T follicular helper cell (primary cell): ENCODE results near the gene DCUN1D4.
A peak's percentile ranks its signal among the peaks of the same experiment; 100 is the strongest.
"Not testable (repeated sequence)": the region's sequence is repeated elsewhere in the genome, so short reads cannot be mapped to it uniquely, and the experiment has no call there.

Experiments used
- DNase-seq: peaks from one replicate; pipeline ENCODE4 v3.0.0-alpha.2; 2020; ENCODE audit warnings: low read depth

The DCUN1D4 gene

DNA sequence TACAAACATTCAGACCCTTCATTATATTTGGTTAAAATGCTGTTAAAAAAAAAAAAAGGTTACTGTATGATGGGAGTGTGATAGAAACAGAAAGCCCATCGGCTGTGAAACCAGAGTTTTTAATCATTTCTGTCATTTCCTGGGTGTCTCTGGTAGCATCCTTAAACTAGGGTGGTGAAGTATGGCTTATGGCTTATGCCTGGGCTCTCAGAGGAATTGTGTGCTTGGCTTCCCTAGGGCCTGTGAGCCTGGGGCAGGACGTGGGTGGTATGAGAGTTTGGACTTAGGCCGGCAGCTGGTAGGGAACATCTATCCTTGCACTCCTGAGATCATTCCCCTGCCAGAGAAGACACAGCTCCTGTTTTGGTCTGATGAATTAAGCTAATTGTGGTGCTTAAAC, 52.2 kb downstream of the DCUN1D4 start:
- no peak for DNase-seq

DNA sequence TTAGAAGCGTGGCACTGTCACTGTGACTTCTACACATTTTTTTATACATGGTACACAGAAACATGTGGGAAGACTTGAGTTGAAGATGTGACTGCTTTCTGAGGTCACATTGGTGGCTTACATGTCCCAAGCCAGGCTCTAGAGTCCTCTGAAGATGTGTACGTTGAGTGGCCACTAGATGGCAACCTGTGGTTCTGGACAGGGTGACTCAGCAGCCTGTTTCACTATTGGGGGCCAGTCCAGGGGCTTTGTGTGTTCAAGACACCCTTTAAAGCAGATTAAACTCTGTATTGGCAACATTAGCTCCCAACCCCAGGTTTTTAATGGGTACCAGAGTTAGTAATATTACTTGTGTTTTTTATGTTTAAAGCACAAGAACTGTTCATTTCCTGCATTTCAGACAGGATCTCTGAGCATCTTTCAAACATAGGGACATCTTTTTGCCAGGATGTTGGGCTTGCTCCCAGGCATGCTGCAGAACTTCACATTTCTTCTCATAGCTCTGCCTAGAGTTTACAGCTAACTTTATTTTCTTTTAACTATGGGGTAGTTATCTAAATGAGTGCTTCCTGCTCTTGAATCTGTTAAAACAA, 53.0 kb downstream of the DCUN1D4 start:
- DNase-seq, result peak; percentile 10

DNA sequence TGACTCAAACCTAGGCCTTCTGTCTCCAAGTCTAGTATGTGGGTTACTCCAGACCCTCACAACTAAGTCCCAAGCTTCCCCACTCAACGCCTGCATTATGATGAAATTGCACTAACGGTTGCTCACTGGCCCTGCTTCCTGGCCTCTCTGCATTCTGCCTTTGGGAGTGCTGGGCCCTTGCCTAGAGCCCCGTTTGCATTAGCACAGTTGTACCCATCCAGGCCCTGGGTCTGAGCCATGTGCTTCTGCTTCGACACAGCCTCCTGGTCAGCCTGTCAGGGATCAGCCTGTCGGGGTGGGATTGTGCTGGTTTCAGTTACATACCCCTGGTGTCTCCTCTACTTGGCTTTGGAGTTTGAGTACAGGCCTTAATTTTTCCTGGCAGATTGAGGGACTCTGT, 58.4 kb downstream of the DCUN1D4 start:
- no peak for DNase-seq

DNA sequence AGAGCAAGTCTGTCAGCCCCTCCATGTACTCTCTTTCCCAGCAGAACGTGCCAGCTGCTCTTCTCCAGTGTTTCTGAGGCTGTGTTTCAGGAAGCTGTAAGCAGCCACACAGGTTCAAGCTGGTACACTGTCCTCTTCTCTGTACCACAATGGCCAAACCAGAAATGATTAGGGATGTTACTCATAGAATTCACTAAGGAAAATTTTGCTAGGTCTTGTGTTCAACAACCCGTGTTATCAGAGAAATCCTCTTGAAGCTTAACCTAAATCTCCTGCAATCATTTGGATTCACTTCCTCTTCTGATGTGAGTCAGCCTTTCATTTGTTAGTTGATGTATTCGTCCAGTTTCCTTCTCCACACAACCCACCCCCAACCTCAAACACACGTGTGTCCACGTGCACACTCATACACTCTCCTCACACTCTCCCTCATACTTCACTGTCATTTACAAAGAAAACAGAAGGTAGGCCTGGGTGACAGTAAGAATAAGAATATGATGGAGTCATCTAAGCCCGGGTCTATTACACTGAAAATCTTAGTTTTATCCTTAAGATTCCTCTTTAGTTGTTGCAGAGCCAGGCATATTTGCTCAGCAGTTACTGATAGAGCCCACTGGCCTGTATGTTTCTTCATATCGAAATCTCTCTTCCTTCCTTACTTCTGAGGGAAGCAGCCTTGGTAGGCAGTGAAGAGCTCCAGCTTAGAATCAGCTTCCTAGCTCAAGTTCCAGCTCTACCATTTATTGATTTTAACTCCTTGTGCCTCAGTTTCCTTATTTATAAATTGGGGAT, 63.4 kb downstream of the DCUN1D4 start:
- DNase-seq, result no peak

DNA sequence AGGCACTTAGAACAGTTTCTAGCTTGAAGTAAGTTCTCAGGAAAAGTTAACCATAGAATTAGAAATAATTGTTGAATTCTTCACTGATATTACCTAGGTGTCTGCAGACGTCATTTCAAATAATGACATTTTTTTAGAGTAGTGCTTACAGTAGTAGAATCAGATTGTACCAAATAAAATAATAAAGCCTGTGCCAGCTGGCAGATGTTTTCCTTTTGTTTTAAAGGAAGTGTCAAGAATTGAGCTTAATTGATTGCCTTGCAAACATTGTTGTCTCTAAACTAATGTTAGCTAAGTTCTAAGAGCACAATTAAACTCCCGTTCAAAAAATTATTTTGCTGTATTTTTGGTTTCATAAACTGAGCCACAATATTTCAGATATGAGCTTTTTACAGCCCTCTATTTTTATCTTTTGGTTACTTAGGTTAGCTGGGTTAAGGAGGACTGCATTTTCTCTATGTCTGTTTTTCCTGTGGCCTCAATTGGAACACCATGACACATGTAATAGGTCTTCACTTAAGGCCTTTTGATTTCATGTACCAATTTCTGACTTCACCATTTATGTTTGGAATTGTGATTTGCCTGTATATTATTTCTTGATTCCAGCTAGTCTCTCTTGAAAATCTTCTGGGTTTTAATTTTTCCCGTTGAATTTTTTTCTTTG, 64.2 kb downstream of the DCUN1D4 start:
- DNase-seq, result no peak

DNA sequence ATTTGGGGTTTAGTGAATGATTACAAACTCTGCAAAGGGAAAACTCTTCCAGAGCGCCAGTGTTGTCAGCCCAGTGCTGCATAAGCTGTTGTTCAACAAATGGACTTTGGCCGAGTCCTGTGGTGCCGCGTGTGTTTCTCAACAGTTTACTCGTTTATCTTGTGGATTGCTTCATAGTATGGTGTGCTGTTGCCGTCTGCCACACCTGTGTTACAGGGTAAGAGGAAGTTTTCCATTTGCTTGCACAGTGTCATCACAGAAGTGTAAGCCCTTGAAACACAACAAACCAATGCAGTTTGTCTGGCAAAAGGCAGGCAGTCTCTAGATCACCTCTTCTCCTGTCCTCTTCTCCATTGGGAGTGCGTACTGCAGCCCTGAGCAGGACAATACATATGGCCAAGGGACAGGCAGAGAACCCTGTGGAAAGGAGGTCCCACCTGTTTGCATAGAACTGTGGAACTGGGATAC, 66.3 kb downstream of the DCUN1D4 start:
- DNase-seq, result no peak

DNA sequence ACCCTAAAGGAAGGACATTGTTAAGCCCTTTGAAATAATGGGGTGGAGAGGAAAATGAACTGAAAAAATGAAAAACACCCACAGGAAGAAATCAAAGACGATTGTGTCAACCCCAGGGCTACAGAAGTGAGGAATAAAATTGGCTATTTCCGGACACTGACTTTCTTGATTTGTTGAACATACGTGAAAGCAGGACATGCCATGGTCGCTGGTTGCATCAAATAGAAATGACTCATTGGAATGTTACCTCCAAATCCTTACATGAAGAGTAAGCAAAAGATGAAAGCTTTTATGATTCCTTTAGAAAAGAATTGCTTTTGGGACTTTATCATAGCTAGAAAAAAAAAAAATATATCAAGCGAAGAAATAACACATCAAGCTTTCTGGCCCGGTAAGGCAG, 75.3 kb downstream of the DCUN1D4 start:
- no peak for DNase-seq

DNA sequence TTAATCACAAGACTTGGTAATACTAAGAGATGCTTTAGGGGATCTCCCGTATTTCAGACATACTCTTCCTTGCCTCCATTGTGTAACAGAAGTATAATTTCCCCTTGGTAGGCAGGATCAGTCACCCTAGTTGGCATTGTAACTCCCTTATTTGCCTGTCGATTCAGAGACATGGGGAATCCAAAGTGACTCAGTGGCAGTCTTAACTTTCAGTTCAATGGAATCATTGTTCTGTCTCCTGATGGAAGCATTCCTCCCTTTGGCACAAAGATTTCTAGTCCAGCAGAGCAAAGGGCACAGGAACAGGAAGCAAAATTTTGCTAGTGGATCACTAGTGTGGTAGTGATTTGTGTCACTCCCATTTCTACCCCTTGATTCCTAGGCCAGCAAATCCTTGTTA, 80.4 kb downstream of the DCUN1D4 start:
- no peak for DNase-seq

DNA sequence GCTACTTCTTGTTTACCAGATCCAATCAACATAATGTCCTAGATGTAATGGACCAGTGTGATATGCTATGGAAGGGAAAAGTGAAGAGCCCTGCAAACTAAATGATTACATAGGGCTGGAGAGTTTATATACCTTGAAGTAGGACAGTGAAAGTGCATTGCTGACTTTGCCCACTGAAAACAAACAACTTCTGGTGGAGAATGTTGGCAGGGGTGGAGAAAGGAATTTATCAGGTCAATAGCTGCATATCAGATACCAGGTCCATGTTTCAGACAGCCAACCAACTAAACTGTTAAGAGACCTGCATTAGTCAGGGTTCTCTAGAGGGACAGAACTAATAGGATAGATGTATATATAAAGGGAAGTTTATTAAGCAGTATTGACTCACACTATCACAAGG, 82.4 kb downstream of the DCUN1D4 start:
- DNase-seq, result no peak

DNA sequence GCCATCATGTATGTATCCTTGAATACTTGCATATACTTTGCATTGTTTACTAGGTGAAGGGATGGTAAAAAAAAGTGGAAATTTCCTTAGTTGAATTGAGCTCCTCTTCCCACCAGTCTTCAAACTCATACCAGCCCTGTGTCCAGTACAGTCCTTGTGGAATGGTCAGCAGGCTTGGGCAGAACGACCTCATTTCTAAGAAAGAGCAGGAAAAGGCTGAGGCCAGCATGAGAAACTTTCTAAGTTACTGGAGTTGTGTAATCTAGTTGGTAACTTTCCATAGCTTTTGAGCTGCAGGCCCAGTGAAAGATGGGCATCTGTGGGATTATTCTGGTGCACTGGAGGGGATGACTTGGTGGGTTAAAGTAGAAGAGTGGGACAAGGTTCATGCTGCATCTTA, 87.6 kb downstream of the DCUN1D4 start:
- DNase-seq, result no peak

DNA sequence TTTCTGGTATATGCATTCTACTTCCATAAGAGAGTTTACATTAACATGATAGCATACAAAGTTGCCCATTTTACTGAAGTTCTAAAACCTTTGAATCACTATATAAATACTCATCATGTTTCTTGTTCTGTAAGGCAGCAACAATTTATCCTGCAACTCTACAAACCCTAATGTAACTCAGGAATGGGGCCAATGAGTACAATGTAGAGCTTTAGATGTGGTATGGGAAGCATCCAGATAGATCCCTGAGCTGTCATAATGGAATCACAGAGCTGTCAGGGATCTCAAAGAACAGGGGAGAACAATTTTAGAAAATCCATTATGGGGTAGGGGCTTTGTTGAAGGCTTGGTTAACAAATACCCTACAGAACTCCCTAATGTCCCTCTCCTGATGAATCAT, 88.5 kb downstream of the DCUN1D4 start:
- no peak for DNase-seq

DNA sequence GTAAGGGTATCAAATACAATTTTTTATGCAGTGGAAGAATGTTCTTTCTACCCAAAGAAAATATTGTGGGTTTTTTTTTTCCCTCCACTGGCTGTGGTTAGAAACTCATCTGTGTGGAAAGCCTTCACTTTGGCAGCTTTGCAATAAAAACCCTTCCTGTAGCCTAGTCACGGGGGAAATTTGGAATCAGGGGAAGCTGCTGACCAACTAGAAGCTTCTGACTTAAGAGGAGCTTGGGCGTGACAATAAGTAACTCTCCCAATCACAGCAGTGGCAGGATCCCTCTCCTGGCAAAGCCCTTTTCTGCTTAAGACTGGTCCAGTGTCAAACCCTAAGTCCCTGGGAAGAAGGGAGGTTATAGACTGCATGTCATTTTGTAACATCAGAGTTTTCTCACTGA, 89.3 kb downstream of the DCUN1D4 start:
- no peak for DNase-seq

DNA sequence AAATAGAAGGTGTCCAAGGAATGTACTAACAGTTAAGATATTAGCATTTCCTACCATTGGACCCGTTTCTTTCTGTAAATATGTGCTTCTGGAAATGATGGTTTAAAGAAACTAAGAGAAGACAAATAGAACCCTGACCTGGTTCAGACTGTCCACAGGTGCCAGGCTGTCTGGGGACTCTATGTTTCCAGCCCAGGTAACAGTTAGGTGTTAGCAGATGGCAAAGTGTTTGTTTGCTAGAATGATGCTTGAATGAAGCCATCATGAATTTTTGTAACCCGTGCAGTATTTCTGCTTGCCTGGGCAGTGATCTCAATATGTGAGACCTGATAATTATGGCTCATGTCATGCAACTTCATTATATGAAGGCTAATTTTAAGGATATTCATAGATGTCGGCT, 89.7 kb downstream of the DCUN1D4 start:
- no peak for DNase-seq

DNA sequence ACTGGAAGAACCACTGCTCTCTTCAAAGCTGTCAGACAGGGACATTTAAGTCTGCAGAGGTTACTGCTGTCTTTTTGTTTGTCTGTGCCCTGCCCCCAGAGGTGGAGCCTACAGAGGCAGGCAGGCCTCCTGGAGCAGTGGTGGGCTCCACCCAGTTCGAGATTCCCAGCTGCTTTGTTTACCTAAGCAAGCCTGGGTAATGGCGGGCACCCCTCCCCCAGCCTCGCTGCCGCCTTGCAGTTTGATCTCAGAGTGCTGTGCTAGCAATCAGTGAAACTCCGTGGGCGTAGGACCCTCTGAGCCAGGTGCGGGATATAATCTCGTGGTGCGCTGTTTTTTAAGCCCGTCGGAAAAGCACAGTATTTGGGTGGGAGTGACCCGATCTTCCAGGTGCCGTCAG, 97.5 kb downstream of the DCUN1D4 start:
- not testable (repeated sequence) for DNase-seq

DNA sequence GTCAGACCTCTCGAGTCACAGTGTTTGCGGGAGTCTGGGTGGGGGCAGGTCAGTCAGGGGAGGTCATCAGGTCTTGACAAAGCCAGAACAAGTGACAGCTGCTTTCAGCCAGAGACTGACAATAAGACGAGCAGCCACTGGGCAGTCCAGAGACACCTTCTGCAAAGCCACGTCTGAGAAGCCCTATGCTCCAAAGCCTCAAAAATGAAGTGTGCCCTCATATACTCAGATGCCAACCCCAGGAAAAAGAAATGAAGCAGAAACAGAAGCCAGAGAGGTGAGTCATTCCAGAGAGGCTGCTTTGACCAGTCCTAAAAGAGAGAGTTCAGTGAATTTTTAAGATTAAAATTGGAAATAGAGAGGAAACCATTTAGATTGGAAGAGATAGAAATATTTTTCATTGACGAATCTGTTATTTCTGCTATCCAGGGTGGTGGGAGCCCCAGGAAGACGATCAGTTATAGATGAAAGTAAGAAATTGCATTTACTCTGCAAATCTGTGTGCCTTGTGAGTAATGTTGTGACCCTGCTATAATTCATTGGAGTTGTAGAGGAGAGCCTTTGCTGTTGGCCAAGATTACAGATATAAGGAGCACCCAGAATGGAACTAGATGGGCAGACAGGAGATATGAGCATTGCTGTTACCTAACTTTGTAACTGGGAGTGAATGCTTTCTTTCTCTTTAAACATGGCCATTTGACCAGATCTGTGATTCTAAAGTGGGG, 99.3 kb downstream of the DCUN1D4 start:
- no peak for DNase-seq

DNA sequence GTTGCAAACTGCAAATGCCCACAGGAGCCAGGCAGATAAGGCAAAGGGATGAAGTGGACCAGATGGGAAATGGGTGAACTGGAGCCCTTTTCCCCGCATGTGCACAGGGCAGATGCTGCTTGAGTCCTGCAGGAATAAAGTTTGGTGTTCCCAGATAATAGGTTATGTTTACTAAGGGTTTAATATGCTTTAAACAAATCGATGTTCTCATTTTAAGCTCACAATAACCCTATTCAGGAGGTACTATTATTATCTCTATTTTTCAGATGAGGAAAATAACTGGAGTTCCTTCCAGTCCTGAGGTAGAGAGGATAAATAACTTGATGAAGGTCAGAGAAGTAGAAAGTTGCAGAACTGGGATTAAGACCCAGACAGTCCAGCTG, 99.9 kb downstream of the DCUN1D4 start:
- DNase-seq, result no peak

DNA sequence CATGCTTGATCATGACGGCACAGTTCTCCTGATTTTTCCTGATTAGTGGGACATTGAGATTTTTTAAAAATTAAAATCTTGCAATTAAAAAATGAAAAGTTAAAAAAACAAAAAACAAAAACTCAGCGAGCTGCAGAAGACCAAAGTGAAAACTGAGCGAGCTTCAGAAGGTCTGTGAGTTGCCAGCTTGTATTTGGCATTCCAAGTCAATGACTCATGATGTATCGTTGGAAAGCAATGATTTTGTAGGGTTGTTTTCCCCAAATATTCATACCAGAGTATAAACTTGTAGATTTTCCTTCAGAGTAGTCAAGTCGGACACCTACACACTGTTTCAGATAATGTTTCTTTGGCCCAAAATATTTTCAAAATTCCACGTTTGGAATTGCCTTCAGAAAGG, 100.3 kb downstream of the DCUN1D4 start:
- no peak for DNase-seq

DNA sequence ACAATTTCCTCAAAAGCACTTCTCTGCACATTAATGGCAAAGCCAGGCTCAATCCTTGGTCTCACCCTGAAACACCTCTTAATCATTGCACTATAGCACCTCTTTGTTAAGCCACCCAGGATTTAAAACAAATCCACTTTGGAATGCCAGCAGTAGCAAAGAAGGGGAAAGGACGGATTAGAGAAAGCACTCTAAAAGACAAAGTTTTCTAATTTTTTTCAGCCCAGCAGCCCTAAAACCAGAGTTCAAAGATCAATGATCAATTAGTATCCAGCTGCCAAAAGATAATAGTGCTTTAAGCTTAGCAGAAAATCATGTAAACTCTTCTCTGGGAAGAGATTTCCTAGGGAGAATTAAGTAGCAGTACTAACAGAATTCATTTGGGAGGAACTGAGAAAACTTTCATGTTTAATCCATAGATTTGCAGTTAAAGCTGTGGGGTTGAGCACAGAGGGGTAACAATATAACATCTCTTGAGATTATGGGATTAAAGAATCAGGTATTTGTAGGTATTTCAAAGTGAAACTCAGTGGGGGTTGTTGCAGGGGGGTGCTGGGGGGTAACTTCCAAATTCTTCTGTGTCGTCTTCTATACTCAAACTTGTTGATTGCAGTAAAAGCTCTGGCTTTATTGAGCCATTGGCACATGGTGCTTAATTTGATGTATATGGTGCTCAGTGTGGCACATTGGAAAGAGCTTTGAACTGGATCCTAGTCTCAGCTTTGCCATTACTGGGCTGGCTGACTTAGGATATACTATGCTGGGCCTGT, 115.4 kb downstream of the DCUN1D4 start:
- DNase-seq, result no peak

DNA sequence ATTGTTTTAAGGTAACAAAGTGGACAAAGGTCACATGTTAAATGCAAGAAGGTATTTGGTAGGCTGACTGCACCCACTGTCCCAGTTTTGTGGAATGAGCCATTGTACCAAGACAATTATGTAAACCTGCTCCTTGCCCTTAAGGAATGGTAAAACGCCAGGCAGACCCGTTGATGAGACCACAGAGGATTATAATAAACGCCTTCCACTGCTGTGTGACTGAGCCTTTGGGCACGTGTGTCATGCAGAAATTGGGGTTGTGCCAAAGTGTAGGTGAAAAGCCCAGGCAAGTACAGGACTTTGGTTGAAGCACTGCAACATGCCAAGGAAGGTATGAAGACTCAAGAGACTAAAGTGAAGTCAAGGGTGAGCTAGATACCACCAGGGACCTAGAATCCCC, 117.5 kb downstream of the DCUN1D4 start:
- no peak for DNase-seq

DNA sequence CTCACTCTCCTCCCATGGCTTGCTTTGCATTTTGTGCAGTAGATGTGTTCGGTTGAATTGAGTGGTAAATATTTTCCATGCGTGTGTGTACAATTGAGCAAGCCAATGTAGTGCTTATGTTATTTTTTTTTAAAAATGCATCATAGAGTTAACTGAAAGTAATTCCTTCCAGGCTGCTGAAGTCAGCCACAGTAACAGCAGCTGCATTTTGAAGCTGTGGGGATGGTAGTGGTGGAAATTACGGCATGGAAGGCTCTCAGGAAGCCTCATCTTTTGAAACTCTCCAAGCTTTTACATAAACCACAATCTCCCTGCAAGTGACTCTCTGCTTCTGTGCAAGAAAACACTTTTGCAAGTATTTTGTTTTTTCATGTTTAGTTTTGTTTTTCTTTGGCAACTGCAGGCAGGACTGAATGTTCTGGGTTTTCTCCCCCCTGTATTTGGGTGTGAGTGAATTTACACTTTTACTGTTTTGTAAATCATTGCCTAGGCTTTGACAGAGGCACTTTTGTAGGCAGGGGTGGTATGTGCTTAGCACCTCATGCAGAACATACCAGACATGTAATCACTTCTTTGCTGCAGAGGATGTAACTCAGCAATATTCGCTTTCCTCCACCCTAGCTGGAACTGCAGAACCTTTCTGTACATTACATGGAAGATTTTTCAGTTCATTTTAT, 121.0 kb downstream of the DCUN1D4 start:
- DNase-seq, result no peak

DNA sequence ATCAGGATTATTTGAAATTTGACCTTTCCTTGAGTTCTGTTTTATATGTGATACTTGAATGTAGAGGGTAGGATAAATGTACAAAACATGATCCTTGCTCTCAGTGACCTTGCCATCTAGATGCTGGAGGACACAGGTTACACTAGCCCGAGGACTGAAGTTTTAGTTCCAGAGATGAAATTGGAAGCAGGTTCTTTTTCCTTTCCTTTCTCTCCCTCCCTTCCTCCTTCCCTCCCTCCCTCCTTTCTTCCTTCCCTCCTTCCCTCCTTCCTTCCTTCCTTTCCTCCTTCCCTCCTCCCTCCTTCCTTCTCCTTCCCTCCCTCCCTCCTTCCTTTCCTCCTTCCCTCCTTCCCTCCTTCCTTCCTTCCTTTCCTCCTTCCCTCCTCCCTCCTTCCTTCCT, 122.9 kb downstream of the DCUN1D4 start:
- no peak for DNase-seq
